HL-60/S4 treated with retinoic acid at 250 ng/mL for 4 days and 3 days (cell line): ENCODE results near the gene INPP5D.
"Not testable (repeated sequence)": the region's sequence is repeated elsewhere in the genome, so short reads cannot be mapped to it uniquely, and the experiment has no call there.

Source experiments
- in situ Hi-C: fragments of 300-500 bp; cut with MboI; formaldehyde crosslinking; loops from 2 replicates; pipeline ENCODE4 v1.7.0; 2022; ENCODE audit warnings: low sequenced_read_pairs

INPP5D gene

DNA sequence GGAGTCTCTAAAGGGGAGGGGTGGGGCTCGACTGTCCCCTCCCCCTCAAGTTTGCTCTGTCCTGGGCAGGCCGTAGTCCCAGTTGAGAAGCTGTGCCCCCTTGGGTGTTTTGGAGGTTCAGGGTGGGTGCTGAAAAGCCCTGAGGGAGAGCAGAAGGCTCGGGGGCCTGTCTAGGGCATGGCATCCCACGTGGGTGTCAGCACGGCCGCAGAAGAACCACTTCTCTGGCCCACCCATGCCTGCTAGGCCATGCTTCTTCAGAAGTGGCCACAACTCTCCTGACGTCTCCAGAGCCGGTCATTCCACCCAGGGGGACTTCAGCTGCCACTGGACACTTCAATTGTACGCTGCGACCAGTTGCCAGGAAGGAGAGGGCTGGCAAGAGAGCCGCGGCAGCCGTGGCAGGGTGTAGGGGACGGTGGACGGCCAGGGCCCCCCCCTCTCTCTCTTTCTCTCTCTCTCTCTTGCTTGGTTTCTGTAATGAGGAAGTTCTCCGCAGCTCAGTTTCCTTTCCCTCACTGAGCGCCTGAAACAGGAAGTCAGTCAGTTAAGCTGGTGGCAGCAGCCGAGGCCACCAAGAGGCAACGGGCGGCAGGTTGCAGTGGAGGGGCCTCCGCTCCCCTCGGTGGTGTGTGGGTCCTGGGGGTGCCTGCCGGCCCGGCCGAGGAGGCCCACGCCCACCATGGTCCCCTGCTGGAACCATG lies at the start of gene INPP5D:
INPP5D (plus strand) TSS at position 546 of the 704 bp plus-strand sequence; CDS start at position 683, 137 bp downstream.
- in situ Hi-C loops, result no loop called here

DNA sequence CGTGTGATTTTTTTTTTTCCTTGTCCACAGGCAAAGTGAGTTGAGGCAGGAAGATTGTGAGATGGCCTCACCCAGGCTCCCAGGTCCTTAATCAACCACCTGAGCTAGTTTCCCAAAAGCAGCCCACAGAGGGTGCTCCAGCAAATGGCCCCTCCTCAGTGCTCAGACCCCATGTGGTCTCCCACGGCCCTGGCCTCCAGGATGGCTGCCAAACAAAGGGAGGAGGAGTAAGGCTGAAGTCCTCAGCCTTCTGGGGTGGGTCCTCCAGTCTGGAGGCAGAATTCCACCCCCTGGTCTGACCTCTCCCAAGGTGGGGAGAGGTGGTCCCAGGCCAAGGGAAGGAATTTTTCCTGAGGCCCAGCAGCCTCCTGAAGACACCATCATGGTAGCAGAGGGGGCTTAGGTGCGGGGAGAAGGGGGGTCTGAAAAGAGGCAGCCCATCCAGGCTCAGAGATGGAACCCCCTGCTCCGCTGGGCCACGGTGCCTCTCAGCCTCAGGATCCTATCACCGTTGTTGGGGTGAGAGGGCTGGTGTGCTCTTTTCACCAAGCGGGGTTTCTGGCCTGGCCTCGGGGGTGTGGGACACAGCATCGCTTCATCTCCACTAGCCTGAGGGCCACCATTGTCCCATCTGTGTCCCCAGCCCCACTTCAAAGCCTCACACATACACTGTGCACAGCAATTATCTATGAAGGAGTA lies 49.4 kb upstream of the INPP5D start:
- in situ Hi-C loops, result no loop called here

DNA sequence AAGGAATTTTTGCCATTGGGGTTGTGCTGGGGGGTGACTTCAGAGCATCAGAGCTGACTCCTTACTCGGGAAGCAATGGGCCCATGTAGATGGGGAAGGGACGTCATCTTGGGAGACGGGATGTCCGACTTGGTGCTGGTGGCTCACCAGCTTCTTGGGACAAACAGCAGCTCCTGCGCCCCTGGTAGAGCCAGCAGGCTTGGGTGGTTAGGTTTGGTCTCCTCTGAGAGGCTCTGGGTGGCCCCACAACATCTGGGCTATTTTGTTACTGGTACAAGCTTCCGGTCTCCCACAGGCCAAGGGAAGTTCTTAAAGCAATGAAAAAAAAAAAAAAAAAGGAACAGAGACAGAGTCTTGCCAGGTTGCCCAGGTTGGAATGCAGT lies 48.9 kb upstream of the INPP5D start:
- in situ Hi-C loops, result no loop called here

DNA sequence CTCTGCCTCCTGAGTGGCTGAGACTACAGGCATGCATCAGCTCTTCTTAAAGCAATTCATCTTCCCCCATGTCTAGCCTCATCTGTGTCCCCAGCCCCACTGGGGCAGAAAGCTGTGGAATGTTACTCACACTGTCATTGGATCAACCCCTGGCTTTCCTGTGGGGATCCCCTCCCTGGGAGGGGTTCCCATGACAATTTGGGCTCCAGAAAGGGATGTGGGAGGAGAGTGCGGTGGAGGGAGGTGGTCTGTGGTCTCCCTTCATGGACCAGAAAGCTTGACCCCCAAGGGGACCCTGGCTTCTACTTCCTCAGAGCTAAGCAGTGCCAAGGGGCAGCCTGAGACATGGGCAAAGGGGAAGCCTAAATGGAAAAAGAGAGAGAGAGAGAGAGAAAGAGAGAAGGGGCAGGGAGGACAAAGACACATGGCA lies 48.4 kb upstream of the INPP5D start:
- in situ Hi-C loops, result no loop called here

DNA sequence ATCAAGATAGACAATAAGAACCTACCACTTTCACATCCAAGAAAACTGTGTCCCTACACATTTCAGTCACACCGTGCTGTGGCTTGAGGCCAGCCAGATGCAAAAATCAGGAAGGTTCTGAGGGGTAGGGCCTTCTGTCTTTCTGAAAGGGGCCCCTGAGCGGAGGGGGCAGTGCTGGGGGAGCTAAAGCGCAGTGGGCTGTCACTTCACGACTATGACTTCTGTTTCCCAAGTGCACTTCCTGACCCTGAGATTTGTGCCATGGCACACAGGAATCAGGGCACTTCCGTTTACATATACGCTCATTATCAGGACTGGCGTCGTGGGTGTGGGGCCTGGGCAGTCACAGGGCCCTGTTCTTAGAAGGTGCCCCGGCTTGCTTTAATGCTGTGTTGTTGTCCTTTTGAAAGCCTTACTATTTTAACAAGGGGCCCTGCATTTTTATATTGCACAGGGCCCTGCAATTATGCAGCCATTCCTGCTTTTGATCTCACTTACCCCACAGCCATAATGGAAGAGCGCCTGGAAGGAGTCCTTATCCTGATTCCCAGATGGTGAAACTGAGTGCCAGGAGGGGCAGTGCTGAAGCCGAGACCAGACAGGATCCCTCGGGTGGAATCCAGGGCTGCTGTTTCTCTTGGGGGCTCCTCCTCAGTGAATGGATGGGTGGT lies 47.7 kb upstream of the INPP5D start:
- in situ Hi-C loops, result no loop called here

DNA sequence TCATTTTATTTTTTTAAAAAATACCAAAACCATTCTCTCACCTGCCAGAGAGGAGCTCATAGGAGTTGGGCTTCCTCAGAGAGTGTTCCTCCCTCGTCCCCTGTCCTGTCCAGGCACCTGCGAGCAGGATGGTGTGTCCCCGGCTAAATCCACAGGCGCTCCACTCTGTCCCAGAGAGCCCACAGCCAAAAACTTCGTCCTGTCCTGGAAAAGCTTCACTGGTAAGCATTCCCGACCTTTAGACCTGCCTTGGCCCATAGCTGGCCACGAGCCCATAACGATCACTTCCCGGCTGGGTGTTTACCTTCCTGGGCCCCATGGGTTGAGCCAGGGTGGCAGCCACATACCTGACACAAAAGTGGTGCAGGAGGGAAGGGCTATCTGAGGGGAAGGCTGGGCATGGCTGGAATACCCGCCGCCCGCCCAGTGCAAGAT lies 47.1 kb upstream of the INPP5D start, which contains the start of gene NGEF:
NGEF (minus strand) TSS at position 230 of the 435 bp plus-strand sequence. CDS start 38,366 bp downstream, outside the sequence.
- in situ Hi-C loops, result no loop called here

DNA sequence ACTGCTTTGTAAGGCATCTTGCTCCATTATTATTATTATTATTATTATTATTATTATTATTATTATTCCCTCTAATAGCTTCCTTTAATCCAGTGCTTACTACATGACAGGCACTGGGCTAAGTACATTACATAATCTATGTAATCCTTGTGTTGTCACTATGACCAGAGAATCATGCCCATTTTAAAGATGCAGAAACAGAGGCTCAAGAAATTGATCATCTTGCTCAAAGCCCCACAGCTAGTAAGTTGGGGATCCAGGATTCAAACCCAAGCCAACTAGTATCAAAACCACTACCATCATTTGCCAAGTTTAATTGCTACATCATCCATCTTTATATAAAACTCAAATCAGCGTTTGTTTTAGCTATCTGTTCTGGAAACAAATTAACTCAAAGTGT lies 46.5 kb upstream of the INPP5D start:
- in situ Hi-C loops, result no loop called here

DNA sequence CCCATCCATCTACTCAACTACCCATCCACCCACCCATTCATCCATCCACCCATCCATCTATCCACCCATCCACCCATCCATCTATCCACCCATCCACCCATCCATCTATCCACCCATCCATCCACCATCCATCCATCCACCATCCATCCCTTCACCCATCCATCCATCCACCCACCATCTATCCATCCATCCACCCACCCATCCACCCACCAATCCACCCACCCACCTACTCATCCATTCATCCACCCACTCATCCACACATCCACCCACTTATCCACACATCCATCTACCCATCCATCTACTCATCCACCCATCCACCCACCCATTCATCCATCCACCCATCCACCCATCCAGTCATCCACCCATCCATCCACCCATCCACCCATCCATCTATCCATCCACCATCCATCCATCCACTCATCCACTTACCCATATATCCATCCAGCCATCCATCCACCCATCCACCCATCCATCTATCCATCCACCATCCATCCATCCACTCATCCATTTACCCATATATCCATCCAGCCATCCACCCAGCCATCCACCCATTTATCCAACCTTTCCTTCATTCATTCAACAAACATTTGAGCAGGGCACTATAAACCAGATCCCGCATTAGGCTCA lies 45.0 kb upstream of the INPP5D start:
- in situ Hi-C loops, result no loop called here

DNA sequence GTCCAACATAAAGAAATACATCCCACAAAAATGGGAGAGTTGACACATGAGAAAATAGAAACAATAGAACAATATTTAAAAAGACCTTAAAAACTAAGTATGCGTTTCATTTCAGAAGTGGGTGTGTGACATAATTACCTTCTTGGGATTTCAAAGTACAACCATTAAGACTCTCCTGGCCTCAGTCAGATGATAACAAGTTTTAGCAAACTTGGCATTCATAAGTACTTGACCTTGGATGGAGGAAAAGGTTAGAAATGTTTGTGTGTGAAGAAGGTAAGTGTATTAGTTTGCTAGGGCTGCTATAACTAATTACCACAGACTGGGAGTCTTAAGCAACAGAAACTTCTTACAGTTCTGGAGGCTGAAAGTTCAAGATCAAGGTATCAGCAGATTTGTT lies 42.2 kb upstream of the INPP5D start:
- in situ Hi-C loops, result no loop called here

DNA sequence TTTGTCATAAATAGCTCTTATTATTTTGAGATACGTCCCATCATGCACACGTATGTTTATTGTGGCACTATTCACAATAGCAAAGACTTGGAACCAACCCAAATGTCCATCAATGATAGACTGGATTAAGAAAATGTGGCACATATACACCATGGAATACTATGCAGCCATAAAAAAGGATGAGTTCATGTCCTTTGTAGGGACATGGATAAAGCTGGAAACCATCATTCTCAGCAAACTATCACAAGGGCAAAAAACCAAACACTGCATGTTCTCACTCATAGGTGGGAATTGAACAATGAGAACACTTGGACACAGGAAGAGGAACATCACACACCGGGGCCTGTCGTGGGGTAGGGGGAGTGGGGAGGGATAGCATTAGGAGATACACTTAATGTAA lies 40.5 kb upstream of the INPP5D start:
- in situ Hi-C loops, result not testable (repeated sequence)

DNA sequence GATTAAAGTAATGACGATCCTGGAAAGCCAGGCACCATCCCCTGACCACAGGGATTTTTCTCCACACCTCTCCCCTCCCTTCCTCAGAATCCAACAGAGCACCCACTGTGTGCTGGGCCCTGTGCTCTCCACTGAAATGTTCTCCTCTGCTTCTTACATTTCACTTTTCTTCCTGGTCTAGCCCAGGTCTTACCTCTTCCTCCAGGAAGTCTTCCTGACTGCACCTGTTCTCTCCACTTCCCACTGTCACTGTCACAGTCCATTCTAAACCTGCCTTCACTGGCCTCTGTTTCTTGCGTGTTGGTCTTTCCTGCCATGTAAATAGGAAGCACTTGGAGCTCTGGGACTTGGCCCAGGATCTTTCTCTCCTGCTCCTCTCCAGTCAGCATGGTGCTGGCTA lies 39.7 kb upstream of the INPP5D start:
- in situ Hi-C loops, result no loop called here

DNA sequence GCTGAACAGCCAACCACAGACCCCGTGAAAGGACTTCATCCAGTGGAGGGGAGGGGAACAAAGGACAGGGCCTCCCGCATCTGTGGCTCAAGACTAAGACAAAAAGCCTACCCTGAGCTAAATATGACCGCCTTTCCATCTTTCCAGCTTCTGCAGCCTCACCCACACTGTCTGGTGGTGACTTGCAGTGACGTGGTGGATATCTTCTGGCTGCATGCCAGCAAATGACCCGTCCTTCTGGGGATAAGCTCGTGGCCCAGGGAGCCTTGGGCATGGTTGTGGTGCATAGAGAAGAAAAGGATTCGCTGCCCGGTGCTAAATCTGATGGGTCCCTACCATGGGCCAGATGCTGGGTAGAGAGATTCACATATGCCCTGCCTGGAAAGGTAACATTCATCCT lies 38.4 kb upstream of the INPP5D start:
- in situ Hi-C loops, result no loop called here

DNA sequence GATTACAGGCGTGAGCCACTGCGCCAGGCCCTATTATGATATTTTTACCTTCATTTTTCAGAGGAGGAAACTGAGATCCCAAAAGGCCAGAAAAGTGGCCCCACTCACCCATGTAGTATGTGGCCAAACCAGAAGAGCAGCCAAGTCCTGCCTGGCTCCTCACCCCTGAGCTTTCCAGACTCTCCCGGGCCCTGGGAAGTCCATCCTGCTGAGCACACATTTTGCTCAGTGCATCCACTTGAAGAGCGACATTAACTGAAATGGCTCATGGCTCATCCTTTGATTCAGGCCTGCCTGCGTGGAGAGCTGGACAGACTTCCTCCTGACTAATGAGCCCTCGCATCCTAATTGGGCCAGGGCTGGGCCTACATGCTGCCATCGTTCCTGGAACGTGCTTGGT lies 37.6 kb upstream of the INPP5D start:
- in situ Hi-C loops, result no loop called here

DNA sequence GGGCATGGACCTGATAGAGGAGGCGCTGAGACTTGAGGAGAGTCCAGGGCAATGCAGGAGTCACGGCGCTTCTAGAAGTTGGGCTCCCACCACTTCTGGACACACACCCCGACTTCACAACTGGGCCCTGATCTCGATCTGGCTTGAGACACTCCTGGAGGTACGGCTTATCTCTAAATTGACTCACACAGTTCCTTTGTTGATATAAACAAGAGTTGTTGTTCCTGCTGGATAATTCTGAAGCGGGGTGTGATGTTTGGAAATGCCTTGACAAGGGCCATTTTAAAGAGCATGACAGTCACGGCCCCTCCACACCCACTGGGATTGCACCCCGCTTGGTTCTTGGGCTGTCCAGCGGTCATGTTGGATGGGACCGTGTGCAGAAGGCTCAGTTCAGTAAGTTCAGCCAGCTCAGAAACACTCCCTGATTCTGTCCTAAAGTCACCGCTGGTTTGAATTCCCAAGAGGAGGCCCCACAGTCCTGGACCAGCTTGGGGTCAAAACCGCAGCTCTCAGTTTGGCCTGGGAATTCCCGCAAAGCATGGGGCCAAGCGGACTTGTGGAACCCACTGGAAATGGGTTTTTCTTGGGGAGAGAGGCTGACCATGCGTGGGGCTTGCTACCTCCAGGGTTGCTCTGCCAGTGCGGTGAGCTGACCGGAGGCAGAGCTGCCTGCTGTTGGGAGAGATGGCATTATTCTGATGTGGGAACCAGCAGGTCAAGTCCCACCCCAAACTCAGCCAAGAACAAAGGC lies 37.0 kb upstream of the INPP5D start:
- in situ Hi-C loops, result no loop called here

DNA sequence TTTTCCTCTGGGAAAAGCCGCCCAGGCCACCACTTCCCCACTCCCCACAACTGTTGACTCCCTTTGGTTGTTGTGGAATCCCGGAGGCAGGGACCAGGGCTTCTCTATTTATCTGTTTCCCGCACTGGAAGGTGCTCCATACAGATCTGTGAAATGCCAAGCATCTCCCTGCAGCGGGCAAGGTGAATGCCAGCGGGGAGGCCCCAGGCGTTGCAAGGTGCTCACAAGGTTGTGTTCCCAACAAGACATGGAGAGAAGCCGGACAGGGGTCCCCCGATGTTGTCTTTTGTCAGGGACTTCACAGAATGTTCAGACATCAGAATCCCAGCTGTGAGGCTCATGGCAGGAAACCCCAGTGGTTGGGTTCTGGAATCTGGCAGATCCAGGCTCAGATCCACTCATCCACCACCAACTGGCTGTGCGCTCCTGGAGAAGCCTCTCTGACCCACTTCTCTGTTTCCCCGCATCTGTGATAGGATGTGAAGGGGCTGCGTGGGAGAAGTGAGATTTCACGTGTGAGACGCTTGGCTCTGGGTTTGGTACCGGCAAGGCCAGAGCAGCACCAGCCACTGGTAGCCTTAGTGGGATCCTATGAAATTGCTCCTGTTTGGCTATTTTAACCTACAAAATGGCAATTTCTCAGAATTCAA lies 36.3 kb upstream of the INPP5D start:
- in situ Hi-C loops, result no loop called here

DNA sequence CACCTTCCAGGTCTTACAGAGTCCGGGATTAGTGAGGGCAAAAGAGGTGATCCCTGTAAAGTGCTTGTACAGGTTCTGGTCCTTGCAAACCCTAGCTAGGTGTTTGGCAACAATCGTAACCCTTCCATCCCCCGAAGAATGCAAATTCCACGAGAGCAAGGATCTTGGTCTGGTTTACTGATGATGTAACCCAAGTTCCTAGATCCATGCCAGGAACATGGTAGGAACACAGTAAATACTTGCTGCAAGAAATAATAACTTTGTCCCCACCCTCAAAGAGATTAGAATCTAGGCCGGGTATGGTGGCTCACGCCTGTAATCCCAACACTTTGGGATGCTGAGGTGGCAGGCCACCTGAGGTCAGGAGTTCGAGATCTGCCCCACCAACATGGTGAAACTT lies 34.4 kb upstream of the INPP5D start:
- in situ Hi-C loops, result no loop called here

DNA sequence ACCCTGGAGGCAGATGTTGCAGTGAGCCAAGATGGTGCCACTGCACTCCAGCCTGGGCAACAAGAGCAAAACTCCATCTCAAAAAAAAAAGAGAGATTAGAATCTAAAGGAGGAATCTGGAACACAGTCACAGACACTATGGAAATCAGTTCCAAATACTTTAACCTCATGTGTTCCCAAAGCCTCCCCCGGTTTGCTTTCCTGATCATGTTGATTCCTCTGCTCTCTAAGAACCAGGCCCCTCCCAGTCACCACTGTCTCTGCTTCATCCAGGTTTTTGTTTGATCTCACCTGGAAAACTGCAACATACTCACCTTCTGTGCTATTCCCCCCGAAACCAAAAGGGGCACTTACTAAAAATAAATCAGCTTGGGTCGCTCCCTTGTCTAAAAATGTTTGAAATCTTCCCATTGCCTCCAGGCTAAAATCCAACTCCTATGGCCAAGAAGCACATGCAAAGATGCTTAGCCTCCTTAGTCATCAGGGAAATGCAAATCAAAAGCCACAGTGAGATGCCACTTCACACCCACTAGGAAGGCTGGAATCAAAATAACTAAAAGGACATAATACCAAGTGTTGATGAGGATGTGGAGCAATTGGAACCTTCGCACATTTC lies 33.8 kb upstream of the INPP5D start:
- in situ Hi-C loops, result no loop called here

DNA sequence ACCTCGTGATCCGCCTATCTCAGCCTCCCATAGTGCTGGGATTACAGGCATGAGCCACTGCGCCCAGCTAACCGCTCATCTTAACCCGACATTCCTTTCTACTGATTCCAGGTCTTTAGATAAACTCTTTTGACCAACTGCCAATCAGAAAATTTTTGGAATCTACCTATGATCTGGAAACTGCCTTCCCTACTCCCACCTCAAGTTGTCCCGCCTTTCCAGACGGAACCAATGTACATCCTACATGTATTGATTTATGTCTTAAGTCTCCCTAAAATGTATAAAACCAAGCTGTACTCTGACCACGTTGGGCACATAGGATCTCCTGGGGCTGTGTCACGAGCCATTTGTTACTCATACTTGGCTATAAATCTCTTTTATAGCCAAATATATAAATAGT lies 30.8 kb upstream of the INPP5D start:
- in situ Hi-C loops, result no loop called here

DNA sequence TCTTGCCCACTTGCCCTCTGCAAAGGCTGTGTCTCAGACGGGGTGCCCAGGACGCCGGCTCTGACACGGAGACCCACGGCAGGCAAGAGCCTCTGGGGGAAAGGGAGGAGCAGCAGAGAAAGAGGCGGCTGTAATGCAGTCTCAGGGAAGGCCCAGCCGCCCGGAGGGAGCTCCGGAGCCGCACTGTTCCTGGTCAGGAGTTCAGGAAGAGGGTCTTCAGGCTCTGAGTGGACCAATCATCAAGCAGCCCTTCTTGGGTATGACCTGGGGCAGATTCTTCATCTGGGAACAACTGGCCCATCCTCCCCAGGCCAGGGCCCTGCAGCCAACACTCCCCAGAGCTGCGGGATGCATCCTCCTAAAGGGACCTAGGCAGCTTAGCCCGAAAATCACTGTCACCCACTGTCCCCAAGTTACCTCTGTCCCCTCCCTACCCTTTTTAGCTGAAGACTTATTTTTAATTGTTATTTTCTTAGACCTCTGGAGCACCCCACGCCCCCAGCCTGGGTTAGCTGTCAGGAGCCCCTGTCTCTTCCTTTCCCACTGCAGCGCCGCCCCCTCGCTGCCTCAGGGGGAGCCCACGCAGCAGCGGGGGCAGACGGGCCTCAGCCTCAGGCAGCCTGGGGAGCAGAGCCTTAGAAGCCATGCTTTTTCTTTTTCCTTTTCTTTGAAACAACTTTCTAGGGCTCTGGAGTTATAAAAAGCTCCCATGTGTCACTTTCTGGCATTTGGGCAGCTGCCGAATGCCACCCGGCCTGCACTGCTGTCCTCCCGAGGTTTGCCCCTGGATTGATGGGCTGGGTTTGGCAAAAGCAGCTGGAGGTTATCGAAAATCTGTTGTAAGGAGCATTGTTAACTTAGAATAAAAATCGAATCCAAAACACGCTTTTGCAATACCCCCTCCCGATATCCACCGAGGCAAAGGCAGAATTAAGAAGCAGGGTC lies 28.3 kb upstream of the INPP5D start:
- in situ Hi-C loops, result no loop called here
